NT2/D1 (cell line): ENCODE data around the gene SCN8A.
"Not testable (repeated sequence)": the region's sequence is repeated elsewhere in the genome, so short reads cannot be mapped to it uniquely, and the experiment has no call there.

Experiments
- DNase-seq: peaks from one replicate; pipeline ENCODE4 v3.0.0-alpha.2; 2011; ENCODE audit warnings: low read depth, low spot score
- H3K27me3 ChIP-seq: 2 replicates; pipeline ENCODE4 v1.6.0; 2011; ENCODE audit warnings: mild to moderate bottlenecking; ENCODE audit not compliant: insufficient read length, insufficient read depth
- H3K36me3 ChIP-seq: 2 replicates; pipeline ENCODE4 v1.6.1; 2011; ENCODE audit warnings: mild to moderate bottlenecking, low read length, mixed read lengths; ENCODE audit not compliant: insufficient read depth, insufficient read length
- H3K4me1 ChIP-seq: 2 replicates; pipeline ENCODE4 v1.5.1; 2011; ENCODE audit not compliant: insufficient read depth, insufficient read length
- H3K4me3 ChIP-seq: 2 replicates; pipeline ENCODE4 v1.5.1; 2011; ENCODE audit warnings: low read depth; ENCODE audit not compliant: insufficient read length
- H3K9ac ChIP-seq: 2 replicates; pipeline ENCODE4 v1.6.0; 2011; ENCODE audit warnings: low read depth; ENCODE audit not compliant: insufficient read length
- H3K9me3 ChIP-seq: 2 replicates; pipeline ENCODE4 v1.5.1; 2011; ENCODE audit warnings: mild to moderate bottlenecking, low read length; ENCODE audit not compliant: insufficient read depth
- SUZ12 ChIP-seq: IDR thresholded peaks from 2 replicates; pipeline ENCODE4 v1.6.1; 2011; ENCODE audit not compliant: insufficient read length, insufficient read depth; ENCODE audit errors: extremely low read depth
- YY1 ChIP-seq: IDR thresholded peaks from 2 replicates; pipeline ENCODE4 v1.6.1; 2011; ENCODE audit not compliant: insufficient read length, insufficient read depth
- ZNF274 ChIP-seq: IDR thresholded peaks from 2 replicates; pipeline ENCODE4 v1.6.1; 2011; ENCODE audit warnings: mild to moderate bottlenecking, low read depth, low read length

Gene SCN8A

GRCh38 chr12:51600721-51601120 lies 9.7 kb downstream of the SCN8A start:
- no peak for TF ChIP-seq YY1
- no peak for TF ChIP-seq SUZ12
- Histone ChIP-seq H3K4me3 (no peak overlapping the region), H3K36me3 (no peaks in the 10 kb centered on the region), H3K9me3 (no peaks in the 10 kb centered on the region), H3K4me1 (no peaks in the 10 kb centered on the region), H3K9ac (no peak overlapping the region), H3K27me3 (no peaks in the 10 kb centered on the region)
- DNase-seq = no peak

- no peaks in the 10 kb centered on the region for H3K9me3 ChIP-seq
- H3K36me3 ChIP-seq = no peaks in the 10 kb centered on the region
- H3K4me1 ChIP-seq = no peaks in the 10 kb centered on the region
- H3K9ac ChIP-seq = no peak overlapping the region
- H3K4me3 ChIP-seq = no peak overlapping the region
- no peak for DNase-seq
- no peaks in the 10 kb centered on the region for H3K27me3 ChIP-seq
- TF ChIP-seq SUZ12 = no peak
- no peak for TF ChIP-seq ZNF274
- no peak for TF ChIP-seq YY1
Measured at GRCh38 chr12:51601241-51601640, 10.2 kb downstream of the SCN8A start.

- H3K4me3 ChIP-seq, H3K4me1 ChIP-seq, DNase-seq, H3K36me3 ChIP-seq, H3K9me3 ChIP-seq, H3K9ac ChIP-seq, H3K27me3 ChIP-seq: not testable (repeated sequence)
Measured at GRCh38 chr12:51605896-51606295, 14.9 kb downstream of the SCN8A start.

- not testable (repeated sequence) for DNase-seq, H3K4me3 ChIP-seq, H3K9ac ChIP-seq, H3K36me3 ChIP-seq, H3K27me3 ChIP-seq, H3K9me3 ChIP-seq, H3K4me1 ChIP-seq
Measured at GRCh38 chr12:51607197-51607596, 16.2 kb downstream of the SCN8A start.

GRCh38 chr12:51620448-51620847 lies 29.4 kb downstream of the SCN8A start:
- no peaks in the 10 kb centered on the region for H3K4me1 ChIP-seq
- H3K27me3 ChIP-seq = no peaks in the 10 kb centered on the region
- DNase-seq = no peak
- no peak overlapping the region for H3K4me3 ChIP-seq
- TF ChIP-seq ZNF274 (no peak), SUZ12 (no peak), YY1 (no peak)
- H3K36me3 ChIP-seq = no peaks in the 10 kb centered on the region
- H3K9me3 ChIP-seq = no peaks in the 10 kb centered on the region
- no peak overlapping the region for H3K9ac ChIP-seq

GRCh38 chr12:51621156-51621922 lies 30.3 kb downstream of the SCN8A start:
- Histone ChIP-seq H3K9ac (no peak overlapping the region), H3K27me3 (no peaks in the 10 kb centered on the region), H3K36me3 (no peaks in the 10 kb centered on the region), H3K9me3 (no peaks in the 10 kb centered on the region), H3K4me3 (no peak overlapping the region), H3K4me1 (no peaks in the 10 kb centered on the region)
- TF ChIP-seq YY1 (no peak), SUZ12 (no peak), ZNF274 (no peak)
- DNase-seq = no peak

GRCh38 chr12:51622564-51622963 lies 31.5 kb downstream of the SCN8A start:
- no peaks in the 10 kb centered on the region for H3K9me3 ChIP-seq
- H3K36me3 ChIP-seq = no peaks in the 10 kb centered on the region
- H3K9ac ChIP-seq = no peak overlapping the region
- H3K4me3 ChIP-seq = no peak overlapping the region
- DNase-seq = no peak
- H3K27me3 ChIP-seq = no peaks in the 10 kb centered on the region
- TF ChIP-seq SUZ12 (no peak), ZNF274 (no peak), YY1 (no peak)
- no peaks in the 10 kb centered on the region for H3K4me1 ChIP-seq

GRCh38 chr12:51625370-51625769 lies 34.3 kb downstream of the SCN8A start:
- H3K4me1 ChIP-seq = no peaks in the 10 kb centered on the region
- no peaks in the 10 kb centered on the region for H3K9me3 ChIP-seq
- no peaks in the 10 kb centered on the region for H3K27me3 ChIP-seq
- H3K9ac ChIP-seq = no peak overlapping the region
- H3K36me3 ChIP-seq = no peaks in the 10 kb centered on the region
- H3K4me3 ChIP-seq = no peak overlapping the region
- no peak for TF ChIP-seq SUZ12
- no peak for TF ChIP-seq ZNF274
- no peak for DNase-seq
